ENCODE measurements around the gene CDK7.

DNA sequence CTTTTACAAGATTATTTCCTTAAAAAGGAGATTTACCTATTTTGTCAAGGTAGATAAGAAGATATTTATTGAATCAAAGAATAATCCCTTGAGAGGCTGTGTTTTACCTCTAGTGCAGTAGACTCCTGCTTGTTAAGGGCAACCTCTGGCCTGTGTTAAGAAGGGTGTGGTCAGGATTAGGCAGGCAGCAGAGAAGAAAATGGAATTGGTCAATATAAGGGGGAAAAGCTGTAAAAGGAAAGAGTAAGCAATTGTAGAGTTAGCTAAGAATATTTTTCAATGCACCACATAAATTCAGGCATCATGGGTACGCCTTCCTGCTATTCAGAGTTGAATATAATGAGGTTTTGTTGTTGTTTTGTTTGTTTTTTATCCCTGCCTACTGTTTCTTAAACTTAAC lies 91.7 kb downstream of the CDK7 start:
- TF ChIP-seq, protein P1, sequence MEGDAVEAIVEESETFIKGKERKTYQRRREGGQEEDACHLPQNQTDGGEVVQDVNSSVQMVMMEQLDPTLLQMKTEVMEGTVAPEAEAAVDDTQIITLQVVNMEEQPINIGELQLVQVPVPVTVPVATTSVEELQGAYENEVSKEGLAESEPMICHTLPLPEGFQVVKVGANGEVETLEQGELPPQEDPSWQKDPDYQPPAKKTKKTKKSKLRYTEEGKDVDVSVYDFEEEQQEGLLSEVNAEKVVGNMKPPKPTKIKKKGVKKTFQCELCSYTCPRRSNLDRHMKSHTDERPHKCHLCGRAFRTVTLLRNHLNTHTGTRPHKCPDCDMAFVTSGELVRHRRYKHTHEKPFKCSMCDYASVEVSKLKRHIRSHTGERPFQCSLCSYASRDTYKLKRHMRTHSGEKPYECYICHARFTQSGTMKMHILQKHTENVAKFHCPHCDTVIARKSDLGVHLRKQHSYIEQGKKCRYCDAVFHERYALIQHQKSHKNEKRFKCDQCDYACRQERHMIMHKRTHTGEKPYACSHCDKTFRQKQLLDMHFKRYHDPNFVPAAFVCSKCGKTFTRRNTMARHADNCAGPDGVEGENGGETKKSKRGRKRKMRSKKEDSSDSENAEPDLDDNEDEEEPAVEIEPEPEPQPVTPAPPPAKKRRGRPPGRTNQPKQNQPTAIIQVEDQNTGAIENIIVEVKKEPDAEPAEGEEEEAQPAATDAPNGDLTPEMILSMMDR (IDR thresholded peaks at IDR 0.05): no peak
- no peak for TF ChIP-seq POLR2A (IDR thresholded peaks at IDR 0.05)
